Gastrocnemius medialis (tissue), 4 donors: Measurements from ENCODE around the gene SSX5. TPM values are rescaled to one million over a fixed set of nuclear protein-coding genes. Genes with fewer than 3 reads are reported as not detected.
"Not testable (repeated sequence)": the region's sequence is repeated elsewhere in the genome, so short reads cannot be mapped to it uniquely, and the experiment has no call there.

Experiments
- ATAC-seq, 2 donors: fragments of 150-250 bp; one replicate each; pipeline ENCODE4 v1.9.1; 2016
- DNase-seq, 2 donors: peaks; one replicate each; pipeline ENCODE4 v3.0.0-alpha.2; 2019
- H3K27ac ChIP-seq, 4 donors: fragments of 200-600 bp; sonication (generic); 1 replicate in 1 of 4; 2 replicates in 3 of 4; pipeline ENCODE4 v1.5.1; 2016 to 2018; ENCODE audit warnings: mild to moderate bottlenecking in 2 of 4, moderate library complexity in 1 of 4
- H3K27me3 ChIP-seq, 3 donors: fragments of 200-600 bp; sonication (generic) in 2 of 3; 1 replicate in 1 of 3; 2 replicates in 2 of 3; pipeline versions ENCODE4 v1.5.1 to v1.6.0; 2016 to 2019; ENCODE audit warnings: mild to moderate bottlenecking in 1 of 3, moderate library complexity in 1 of 3
- H3K36me3 ChIP-seq, 2 donors: fragments of 200-600 bp; sonication (generic) in 1 of 2; one replicate each; pipeline ENCODE4 v1.5.1; 2017 to 2018
- H3K4me1 ChIP-seq, 2 donors: fragments of 200-600 bp; sonication (generic) in 1 of 2; one replicate each; pipeline ENCODE4 v1.5.1; 2016 to 2017; ENCODE audit warnings: mild to moderate bottlenecking in 2 of 2
- H3K4me3 ChIP-seq, 4 donors: fragments of 200-600 bp; sonication (generic) in 3 of 4; 1 replicate in 1 of 4; 2 replicates in 3 of 4; pipeline ENCODE4 v1.5.1; 2016 to 2019; ENCODE audit warnings: mild to moderate bottlenecking in 2 of 4
- H3K9me3 ChIP-seq, 3 donors: fragments of 200-600 bp; sonication (generic) in 2 of 3; 1 replicate in 1 of 3; 2 replicates in 2 of 3; pipeline ENCODE4 v1.5.1; 2016 to 2019
- CTCF ChIP-seq, 5 experiments: fragments of 450-650 bp in 3 of 5; fragments of 200-600 bp in 2 of 5; sonication (generic) in 2 of 5; IDR thresholded peaks in 4 of 5; conservative IDR thresholded peaks in 1 of 5; 1 replicate in 4 of 5; 2 replicates in 1 of 5; pipeline ENCODE4 v1.5.1; 2016 to 2019; ENCODE audit warnings: antibody characterized with exemption in 5 of 5, mild to moderate bottlenecking in 3 of 5, moderate library complexity in 3 of 5
- POLR2A ChIP-seq, 2 donors: fragments of 450-650 bp; IDR thresholded peaks; one replicate each; pipeline ENCODE4 v1.6.1; 2017; ENCODE audit warnings: antibody characterized with exemption in 2 of 2, mild to moderate bottlenecking in 2 of 2, moderate library complexity in 2 of 2
- in situ Hi-C, 4 donors: fragments of 200-750 bp; cut with MboI; loops; one replicate each; pipeline versions ENCODE4 v1.15.0 to v1.8.0; 2017; ENCODE audit warnings: low sequenced_read_pairs in 4 of 4
- intact Hi-C: fragments of 100-400 bp; cut with DNase I; formaldehyde crosslinking; loops from one replicate; pipeline ENCODE4 v1.15.1; 2023; ENCODE audit warnings: low total_unique reads
- total RNA-seq, 4 donors: library from RNA; depleted of rRNA; stranded (reverse); fragments of >200 nt; gene quantifications; one replicate each; pipeline versions ENCODE4 v1.1.0 to v1.2.3, GENCODE V29; 2016

The SSX5 gene
- total RNA-seq, 4 donors from 2014 or later, result not detected

GRCh38 chrX:48165241-48165640, 31.4 kb downstream of the SSX5 start:
- no peak for ATAC-seq
- H3K27me3 ChIP-seq, result no peaks in the 10 kb centered on the region
- DNase-seq, result no peak
- H3K36me3 ChIP-seq, result no peaks in the 10 kb centered on the region
- no peaks in the 10 kb centered on the region for H3K4me1 ChIP-seq
- in situ Hi-C loops, result no loop called here
- no peak overlapping the region for H3K4me3 ChIP-seq
- TF ChIP-seq POLR2A (IDR thresholded peaks at IDR 0.05) (no peak), CTCF (IDR thresholded peaks at IDR 0.05 in 4 of 5, conservative IDR thresholded peaks at IDR 0.05 in 1 of 5) (no peak)
- intact Hi-C loops, result no loop called here
- H3K9me3 ChIP-seq, result no peaks in the 10 kb centered on the region
- H3K27ac ChIP-seq, result no peak overlapping the region

- H3K4me1 ChIP-seq, result no peaks in the 10 kb centered on the region
Observed at GRCh38 chrX:48156014-48156413, 40.6 kb downstream of the SSX5 start.

GRCh38 chrX:48154796-48155195, 41.8 kb downstream of the SSX5 start:
- H3K4me1 ChIP-seq, result no peaks in the 10 kb centered on the region
- no peak overlapping the region for H3K4me3 ChIP-seq
- no peaks in the 10 kb centered on the region for H3K9me3 ChIP-seq
- no peaks in the 10 kb centered on the region for H3K27me3 ChIP-seq
- in situ Hi-C loops, result no loop called here
- H3K27ac ChIP-seq, result no peak overlapping the region
- DNase-seq (no peak), ATAC-seq (no peak)
- intact Hi-C loops, result no loop called here
- H3K36me3 ChIP-seq, result no peaks in the 10 kb centered on the region
- TF ChIP-seq POLR2A (IDR thresholded peaks at IDR 0.05) (no peak), CTCF (IDR thresholded peaks at IDR 0.05 in 4 of 5, conservative IDR thresholded peaks at IDR 0.05 in 1 of 5) (no peak)

More at GRCh38 chrX:48156014-48156413, 40.6 kb downstream of the SSX5 start:
- TF ChIP-seq POLR2A (IDR thresholded peaks at IDR 0.05) (no peak), CTCF (IDR thresholded peaks at IDR 0.05 in 4 of 5, conservative IDR thresholded peaks at IDR 0.05 in 1 of 5) (no peak)
- Histone ChIP-seq H3K4me3 (no peak overlapping the region), H3K9me3 (no peaks in the 10 kb centered on the region), H3K27ac (no peak overlapping the region), H3K27me3 (no peaks in the 10 kb centered on the region), H3K36me3 (no peaks in the 10 kb centered on the region)
- intact Hi-C loops (no loop called here), in situ Hi-C loops (no loop called here)
- no peak for DNase-seq
- no peak for ATAC-seq

- Histone ChIP-seq H3K27ac (no peak overlapping the region), H3K36me3 (no peaks in the 10 kb centered on the region), H3K27me3 (no peaks in the 10 kb centered on the region), H3K9me3 (no peaks in the 10 kb centered on the region), H3K4me1 (no peaks in the 10 kb centered on the region), H3K4me3 (no peak overlapping the region)
- no peak for ATAC-seq
- DNase-seq, result no peak
- in situ Hi-C loops (no loop called here), intact Hi-C loops (no loop called here)
- TF ChIP-seq POLR2A (IDR thresholded peaks at IDR 0.05) (no peak), CTCF (IDR thresholded peaks at IDR 0.05 in 4 of 5, conservative IDR thresholded peaks at IDR 0.05 in 1 of 5) (no peak)
Observed at GRCh38 chrX:48153769-48154168, 42.8 kb downstream of the SSX5 start.

- ATAC-seq, H3K9me3 ChIP-seq, H3K27me3 ChIP-seq, H3K4me3 ChIP-seq, intact Hi-C loops, H3K36me3 ChIP-seq, H3K4me1 ChIP-seq, DNase-seq, in situ Hi-C loops, H3K27ac ChIP-seq: not testable (repeated sequence)
Observed at GRCh38 chrX:48142697-48143096, 53.9 kb downstream of the SSX5 start.

- ATAC-seq, H3K4me1 ChIP-seq, intact Hi-C loops, H3K27me3 ChIP-seq, H3K4me3 ChIP-seq, H3K27ac ChIP-seq, in situ Hi-C loops, DNase-seq, H3K9me3 ChIP-seq, H3K36me3 ChIP-seq: not testable (repeated sequence)
Observed at GRCh38 chrX:48141810-48142508, 54.6 kb downstream of the SSX5 start.

GRCh38 chrX:48139076-48139475, 57.5 kb downstream of the SSX5 start:
- H3K9me3 ChIP-seq, DNase-seq, ATAC-seq, H3K27me3 ChIP-seq, H3K27ac ChIP-seq, H3K36me3 ChIP-seq, intact Hi-C loops, H3K4me3 ChIP-seq, in situ Hi-C loops, H3K4me1 ChIP-seq: not testable (repeated sequence)
